H1 (cell line): ENCODE measurements around the gene MAPK14.

Source experiments
- CBX5 ChIP-seq: fragments of 300-800, 300-1000 bp; sonication (generic); IDR thresholded peaks from 2 replicates; pipeline ENCODE4 v1.7.1; 2016; ENCODE audit warnings: antibody characterized with exemption, low read length, low read depth
- CTCF ChIP-seq, 3 experiments: IDR thresholded peaks; 1 replicate in 2 of 3; 2 replicates in 1 of 3; pipeline versions ENCODE4 v1.5.1 to v1.6.1; 2011; ENCODE audit warnings: low read length in 3 of 3, mild to moderate bottlenecking in 3 of 3, inconsistent platforms in 2 of 3, low read depth in 1 of 3, moderate library complexity in 1 of 3; ENCODE audit not compliant: insufficient read depth in 1 of 3; ENCODE audit errors: control extremely low read depth in 1 of 3
- E2F6 ChIP-seq: IDR thresholded peaks from 2 replicates; pipeline ENCODE4 v1.6.1; 2012; ENCODE audit warnings: inconsistent platforms
- POLR2A ChIP-seq, 2 experiments: IDR thresholded peaks; 1 replicate in 1 of 2; 2 replicates in 1 of 2; pipeline ENCODE4 v1.6.1; 2011; ENCODE audit warnings: low read depth in 2 of 2, low read length in 2 of 2, mild to moderate bottlenecking in 2 of 2; ENCODE audit errors: control extremely low read depth in 1 of 2
- POLR2AphosphoS5 ChIP-seq: IDR thresholded peaks from 2 replicates; pipeline ENCODE4 v1.6.1; 2011; ENCODE audit warnings: low read depth, low read length
- RFX5 ChIP-seq: IDR thresholded peaks from 2 replicates; pipeline ENCODE4 v1.6.1; 2011; ENCODE audit warnings: low read depth, low read length, improper control_type of control experiment, borderline replicate concordance
- SAP30 ChIP-seq: fragments of 300-600 bp; sonication (generic); IDR thresholded peaks from 2 replicates; pipeline ENCODE4 v1.7.1; 2012; ENCODE audit warnings: low read length, moderate library complexity, mild to moderate bottlenecking, inconsistent platforms; ENCODE audit not compliant: insufficient read depth, insufficient replicate concordance
- SUZ12 ChIP-seq: fragments of 200-600 bp; sonication (generic); IDR thresholded peaks from 2 replicates; pipeline ENCODE4 v1.6.1; 2012; ENCODE audit warnings: mild to moderate bottlenecking, inconsistent platforms, low read length, moderate library complexity, mixed read lengths
- TEAD4 ChIP-seq: IDR thresholded peaks from 2 replicates; pipeline ENCODE4 v1.6.1; 2012; ENCODE audit warnings: low read depth, low read length, inconsistent platforms, mixed read lengths

GRCh38 chr6:36040958-36041357 is 13.3 kb downstream of the MAPK14 start:
- no peak for TF ChIP-seq SAP30
- no peak for TF ChIP-seq POLR2A (IDR thresholded peaks at IDR 0.05; ENCODE audit: control extremely low read depth in 1 of 2, low read depth in 2 of 2, low read length in 2 of 2)
- TF ChIP-seq CTCF (IDR thresholded peaks at IDR 0.05; ENCODE audit: control extremely low read depth in 1 of 3, insufficient read depth in 1 of 3, low read depth in 1 of 3, low read length in 3 of 3), result no peak
- no peak for TF ChIP-seq CBX5
- TF ChIP-seq E2F6, result no peak
- no peak for TF ChIP-seq POLR2AphosphoS5
- TF ChIP-seq SUZ12, result no peak
- no peak for TF ChIP-seq TEAD4
- TF ChIP-seq RFX5, result no peak
